Measurements from ENCODE around the gene ZNF792.
"Not testable (repeated sequence)": the region's sequence is repeated elsewhere in the genome, so short reads cannot be mapped to it uniquely, and the experiment has no call there.

Gene ZNF792

GRCh38 chr19:34998777-34999497, 34.9 kb upstream of the ZNF792 start:
- DNase-seq (ENCODE audit: low read depth): no peak

- DNase-seq (ENCODE audit: low read depth): not testable (repeated sequence)
Observed at GRCh38 chr19:34998224-34998623, 34.2 kb upstream of the ZNF792 start.

GRCh38 chr19:34997071-34997617, 33.1 kb upstream of the ZNF792 start:
- DNase-seq (ENCODE audit: low read depth): no peak

GRCh38 chr19:34995551-34995950, 31.5 kb upstream of the ZNF792 start:
- DNase-seq (ENCODE audit: low read depth): no peak

GRCh38 chr19:34994643-34995541, 30.9 kb upstream of the ZNF792 start:
- no peak for DNase-seq (ENCODE audit: low read depth)

- DNase-seq (ENCODE audit: low read depth): no peak
Observed at GRCh38 chr19:34994286-34994642, 30.2 kb upstream of the ZNF792 start.

GRCh38 chr19:34992582-34992981, 28.6 kb upstream of the ZNF792 start:
- DNase-seq (ENCODE audit: low read depth): not testable (repeated sequence)

- DNase-seq (ENCODE audit: low read depth): no peak
Observed at GRCh38 chr19:34991542-34992333, 27.7 kb upstream of the ZNF792 start.

- DNase-seq (ENCODE audit: low read depth): no peak
Observed at GRCh38 chr19:34990578-34991192, 26.7 kb upstream of the ZNF792 start.

- DNase-seq (ENCODE audit: low read depth): no peak
Observed at GRCh38 chr19:34989298-34989697, 25.3 kb upstream of the ZNF792 start.

- DNase-seq (ENCODE audit: low read depth): no peak
Observed at GRCh38 chr19:34988119-34988518, 24.1 kb upstream of the ZNF792 start.

- peak; percentile 59 for DNase-seq (ENCODE audit: low read depth)
Observed at GRCh38 chr19:34985249-34986022, 21.4 kb upstream of the ZNF792 start.

GRCh38 chr19:34984287-34984686, 20.3 kb upstream of the ZNF792 start:
- DNase-seq (ENCODE audit: low read depth): no peak

GRCh38 chr19:34983786-34984185, 19.8 kb upstream of the ZNF792 start:
- no peak for DNase-seq (ENCODE audit: low read depth)

- DNase-seq (ENCODE audit: low read depth): no peak
Observed at GRCh38 chr19:34982275-34982674, 18.2 kb upstream of the ZNF792 start.

- no peak for DNase-seq (ENCODE audit: low read depth)
Observed at GRCh38 chr19:34979819-34980640, 16.0 kb upstream of the ZNF792 start.

GRCh38 chr19:34976611-34977010, 12.6 kb upstream of the ZNF792 start:
- DNase-seq (ENCODE audit: low read depth): no peak

- DNase-seq (ENCODE audit: low read depth): no peak
Observed at GRCh38 chr19:34975056-34975455, 11.0 kb upstream of the ZNF792 start.

- DNase-seq (ENCODE audit: low read depth): peak; percentile 52
Observed at GRCh38 chr19:34974646-34975045, 10.6 kb upstream of the ZNF792 start.

- DNase-seq (ENCODE audit: low read depth): no peak
Observed at GRCh38 chr19:34972163-34972705, 8.2 kb upstream of the ZNF792 start.
